H1 (cell line): ENCODE data around the gene AP2A1. TPM values are rescaled to one million over a fixed set of nuclear protein-coding genes. Genes with fewer than 3 reads are reported as not detected.

ENCODE experiments used
- CTCF ChIA-PET: fragments of 300-600 bp; sonication (Branson Sonifier 250); formaldehyde crosslinking; loops from one replicate; lab custom pipeline; 2021; ENCODE audit not compliant: partially characterized antibody; lab: Charles Lee
- POLR2A ChIA-PET: fragments of 300-600 bp; sonication (Branson Sonifier 250); formaldehyde crosslinking; loops from one replicate; lab custom pipeline; 2021; ENCODE audit warnings: inconsistent platforms; ENCODE audit not compliant: partially characterized antibody; lab: Charles Lee
- DNase-seq, 2 experiments: peaks; one replicate each; pipeline versions ENCODE4 v3.0.0 to v3.0.0-alpha.2; 2010 to 2022; ENCODE audit warnings: low spot score in 2 of 2, low read depth in 1 of 2, mixed read lengths in 1 of 2
- FAIRE-seq: peaks from 2 replicates; lab custom pipeline; 2011; peaks lifted over from hg19 to GRCh38; lab: Jason Lieb, UNC
- H2AFZ ChIP-seq: 2 replicates; pipeline ENCODE4 v1.8.1; 2012; ENCODE audit warnings: low read length, inconsistent platforms
- H2AK5ac ChIP-seq: 2 replicates; pipeline ENCODE4 v1.6.1; 2013; ENCODE audit warnings: low read depth, low read length
- H2BK120ac ChIP-seq: replicated peaks from 2 replicates; pipeline ENCODE3; 2013; ENCODE audit warnings: low read depth, low read length, inconsistent platforms
- H2BK12ac ChIP-seq: 2 replicates; pipeline ENCODE4 v1.6.1; 2013; ENCODE audit warnings: low read depth, low read length
- H2BK15ac ChIP-seq: 2 replicates; pipeline ENCODE4 v1.6.1; 2013; ENCODE audit warnings: low read length
- H2BK20ac ChIP-seq: 2 replicates; pipeline ENCODE4 v1.6.1; 2013; ENCODE audit warnings: low read length
- H2BK5ac ChIP-seq: 2 replicates; pipeline ENCODE4 v1.6.1; 2013; ENCODE audit warnings: low read depth, low read length
- H3K14ac ChIP-seq: 2 replicates; pipeline ENCODE4 v1.6.1; 2013; ENCODE audit warnings: inconsistent platforms; ENCODE audit not compliant: insufficient read length
- H3K18ac ChIP-seq: 2 replicates; pipeline ENCODE4 v1.6.1; 2013; ENCODE audit warnings: low read length; ENCODE audit errors: extremely low read depth
- H3K23ac ChIP-seq: 2 replicates; pipeline ENCODE4 v1.6.1; 2013; ENCODE audit warnings: inconsistent platforms; ENCODE audit not compliant: insufficient read length
- H3K23me2 ChIP-seq: 2 replicates; pipeline ENCODE4 v1.6.1; 2013; ENCODE audit warnings: low read depth, low read length
- H3K27ac ChIP-seq: 2 replicates; pipeline ENCODE4 v1.6.1; 2011; ENCODE audit warnings: low read depth, low read length, inconsistent platforms
- H3K27me3 ChIP-seq, 4 experiments: replicated peaks in 1 of 4; 1 replicate in 1 of 4; 2 replicates in 3 of 4; pipeline versions ENCODE4 v1.6.1 to v1.8.1; 2011 to 2013; ENCODE audit warnings: low read length in 3 of 4, mild to moderate bottlenecking in 3 of 4, inconsistent platforms in 2 of 4, mixed read lengths in 2 of 4, moderate library complexity in 1 of 4; ENCODE audit not compliant: control insufficient read depth in 3 of 4, insufficient read depth in 3 of 4; ENCODE audit errors: extremely low read depth in 1 of 4
- H3K36me3 ChIP-seq, 4 experiments: 2 replicates each; pipeline versions ENCODE4 v1.6.1 to v1.8.1; 2011 to 2013; ENCODE audit warnings: mild to moderate bottlenecking in 4 of 4, low read length in 3 of 4, moderate library complexity in 2 of 4, control low read depth in 1 of 4, inconsistent platforms in 1 of 4; ENCODE audit not compliant: insufficient read depth in 4 of 4, control insufficient read depth in 2 of 4
- H3K4ac ChIP-seq: replicated peaks from 2 replicates; pipeline ENCODE3; 2013; ENCODE audit warnings: low read length, low read depth, mixed read lengths, inconsistent platforms; ENCODE audit not compliant: insufficient read length
- H3K4me1 ChIP-seq, 4 experiments: replicated peaks in 1 of 4; 1 replicate in 1 of 4; 2 replicates in 3 of 4; pipeline versions ENCODE4 v1.6.1 to v1.8.1; 2011 to 2013; ENCODE audit warnings: low read length in 3 of 4, inconsistent platforms in 2 of 4, mixed read lengths in 1 of 4; ENCODE audit not compliant: insufficient read depth in 4 of 4, control insufficient read depth in 3 of 4
- H3K4me2 ChIP-seq, 2 experiments: 2 replicates each; pipeline versions ENCODE4 v1.6.1 to v1.8.1; 2011 to 2013; ENCODE audit warnings: low read depth in 2 of 2, low read length in 2 of 2, control low read depth in 1 of 2, inconsistent platforms in 1 of 2, mild to moderate bottlenecking in 1 of 2; ENCODE audit not compliant: insufficient read depth in 1 of 2
- H3K4me3 ChIP-seq, 4 experiments: fragments of 200-600, 300-600 bp in 1 of 4; sonication (generic), shearing (Covaris generic), sonication (Bioruptor Twin) in 1 of 4; 2 replicates each; pipeline versions ENCODE4 v1.5.1 to v1.8.1; 2011 to 2016; ENCODE audit warnings: low read length in 4 of 4, low read depth in 3 of 4, control low read depth in 2 of 4, inconsistent platforms in 2 of 4, mild to moderate bottlenecking in 2 of 4, mixed read lengths in 1 of 4, moderate library complexity in 1 of 4; ENCODE audit not compliant: insufficient read depth in 2 of 4; ENCODE audit errors: extremely low read depth in 1 of 4
- H3K56ac ChIP-seq: replicated peaks from 2 replicates; pipeline ENCODE3; 2013; ENCODE audit warnings: low read depth, mild to moderate bottlenecking, mixed read lengths, low read length, inconsistent platforms; ENCODE audit not compliant: insufficient read length
- H3K79me1 ChIP-seq: 2 replicates; pipeline ENCODE4 v1.6.1; 2013; ENCODE audit warnings: low read depth, low read length, control low read depth
- H3K79me2 ChIP-seq, 2 experiments: 2 replicates each; pipeline versions ENCODE4 v1.6.1 to v1.8.1; 2012 to 2013; ENCODE audit warnings: low read length in 2 of 2, mild to moderate bottlenecking in 2 of 2, inconsistent platforms in 1 of 2; ENCODE audit not compliant: insufficient read depth in 2 of 2, control insufficient read depth in 1 of 2
- H3K9ac ChIP-seq, 4 experiments: replicated peaks in 1 of 4; 1 replicate in 1 of 4; 2 replicates in 3 of 4; pipeline versions ENCODE4 v1.6.1 to v1.8.1; 2011 to 2013; ENCODE audit warnings: low read depth in 3 of 4, low read length in 3 of 4, control low read depth in 2 of 4, mild to moderate bottlenecking in 2 of 4, moderate library complexity in 2 of 4, inconsistent platforms in 1 of 4; ENCODE audit errors: extremely low read depth in 1 of 4
- H3K9me3 ChIP-seq, 2 experiments: 2 replicates each; pipeline versions ENCODE4 v1.6.1 to v1.8.1; 2012 to 2013; ENCODE audit warnings: mild to moderate bottlenecking in 2 of 2, moderate library complexity in 2 of 2, control low read depth in 1 of 2, inconsistent platforms in 1 of 2, low read depth in 1 of 2, low read length in 1 of 2, mixed read lengths in 1 of 2; ENCODE audit not compliant: insufficient read depth in 2 of 2
- H4K20me1 ChIP-seq, 2 experiments: replicated peaks in 1 of 2; 2 replicates each; pipeline versions ENCODE3 to v1.8.1; 2011 to 2013; ENCODE audit warnings: inconsistent platforms in 2 of 2, low read length in 2 of 2, mild to moderate bottlenecking in 1 of 2; ENCODE audit not compliant: insufficient read depth in 2 of 2, control insufficient read depth in 1 of 2
- H4K5ac ChIP-seq: 2 replicates; pipeline ENCODE4 v1.6.1; 2013; ENCODE audit warnings: low read length, low read depth, mixed read lengths, inconsistent platforms; ENCODE audit not compliant: insufficient read length
- H4K8ac ChIP-seq: 2 replicates; pipeline ENCODE4 v1.8.0; 2013; ENCODE audit warnings: mild to moderate bottlenecking, moderate library complexity, low read length, inconsistent platforms; ENCODE audit not compliant: insufficient read depth; ENCODE audit errors: extremely low read depth
- H4K91ac ChIP-seq: replicated peaks from 2 replicates; pipeline ENCODE3; 2013; ENCODE audit warnings: low read length, mixed read lengths, inconsistent platforms; ENCODE audit not compliant: insufficient read length
- BRCA1 ChIP-seq: IDR thresholded peaks from 2 replicates; pipeline ENCODE4 v1.6.1; 2012; ENCODE audit warnings: low read depth, low read length, improper control_type of control experiment
- CBX8 ChIP-seq: fragments of 300-800, 300-1000 bp; sonication (generic); IDR thresholded peaks from 2 replicates; pipeline ENCODE4 v1.7.1; 2016; ENCODE audit warnings: low read depth, low read length, borderline replicate concordance
- GABPA ChIP-seq: IDR thresholded peaks from 2 replicates; pipeline ENCODE4 v1.6.1; 2011; ENCODE audit warnings: mild to moderate bottlenecking, low read length, moderate library complexity, borderline replicate concordance; ENCODE audit not compliant: insufficient read depth
- GTF2F1 ChIP-seq: IDR thresholded peaks from 2 replicates; pipeline ENCODE4 v1.6.1; 2012; ENCODE audit warnings: low read depth, low read length, improper control_type of control experiment, borderline replicate concordance
- KDM5A ChIP-seq: fragments of 200-600 bp; IDR thresholded peaks from 2 replicates; pipeline ENCODE4 v1.7.1; 2012; ENCODE audit warnings: mild to moderate bottlenecking, low read length, inconsistent platforms, mixed read lengths
- POLR2A ChIP-seq, 2 experiments: IDR thresholded peaks; 1 replicate in 1 of 2; 2 replicates in 1 of 2; pipeline ENCODE4 v1.6.1; 2011; ENCODE audit warnings: low read depth in 2 of 2, low read length in 2 of 2, mild to moderate bottlenecking in 2 of 2; ENCODE audit errors: control extremely low read depth in 1 of 2
- RAD21 ChIP-seq, 2 experiments: IDR thresholded peaks in 1 of 2; conservative IDR thresholded peaks in 1 of 2; 2 replicates each; pipeline ENCODE4 v1.6.1; 2011; ENCODE audit warnings: low read depth in 2 of 2, low read length in 2 of 2, improper control_type of control experiment in 1 of 2, inconsistent platforms in 1 of 2, mild to moderate bottlenecking in 1 of 2, moderate library complexity in 1 of 2
- RBBP5 ChIP-seq: IDR thresholded peaks from 2 replicates; pipeline ENCODE4 v1.7.1; 2012; ENCODE audit warnings: low read depth, mild to moderate bottlenecking, inconsistent platforms, low read length, moderate library complexity, borderline replicate concordance
- YY1 ChIP-seq: IDR thresholded peaks from 2 replicates; pipeline ENCODE4 v1.6.1; 2011; ENCODE audit warnings: low read depth, mild to moderate bottlenecking, low read length
- ZNF274 ChIP-seq: IDR thresholded peaks from 2 replicates; pipeline ENCODE4 v1.7.0; 2012; ENCODE audit warnings: low read length, borderline replicate concordance; ENCODE audit errors: extremely low read depth
- WGBS, 2 experiments: shearing (Covaris generic) in 1 of 2; methylation state at CpG; one replicate each; pipeline versions ENCODE4 v1.1.6 to v1.1.7; 2013 to 2015; ENCODE audit warnings: low lambda C conversion rate in 2 of 2, mixed read lengths in 2 of 2, inconsistent platforms in 1 of 2, low coverage in 1 of 2, missing lambda C conversion rate in 1 of 2; ENCODE audit not compliant: insufficient replicate concordance in 2 of 2, insufficient coverage in 1 of 2, insufficient read length in 1 of 2; ENCODE audit errors: extremely low coverage in 1 of 2, missing lambda C conversion rate in 1 of 2; 5-methylcytosine and 5-hydroxymethylcytosine counted together
- polyA plus RNA-seq, 7 experiments: library from polyadenylated mRNA; depleted of rRNA in 3 of 7; stranded (reverse) in 5 of 7; unstranded in 2 of 7; fragments of >200 nt in 5 of 7; fragments of 200-250 nt in 2 of 7; gene quantifications; 1 replicate in 5 of 7; 2 replicates in 1 of 7; 4 replicates in 1 of 7; pipeline versions ENCODE4 v1.2.1 to v1.2.3, GENCODE V29; 2011 to 2013; ENCODE audit warnings: missing spikeins in 2 of 7, mixed read lengths in 2 of 7
- total RNA-seq: library from RNA; stranded (reverse); fragmentation: NEBNext Ultra II Directional; extraction: Animal tissue kit (Norgen Biotek cat#: 25700); gene quantifications from 2 replicates; pipeline ENCODE4 v1.2.1, GENCODE V29; 2021

AP2A1 gene
- total and polyA plus RNA-seq, 2 of the 8 experiments (the other 6 are each of a cell fraction or from before 2014, with no cell fraction given) = 105 to 106 TPM

DNA sequence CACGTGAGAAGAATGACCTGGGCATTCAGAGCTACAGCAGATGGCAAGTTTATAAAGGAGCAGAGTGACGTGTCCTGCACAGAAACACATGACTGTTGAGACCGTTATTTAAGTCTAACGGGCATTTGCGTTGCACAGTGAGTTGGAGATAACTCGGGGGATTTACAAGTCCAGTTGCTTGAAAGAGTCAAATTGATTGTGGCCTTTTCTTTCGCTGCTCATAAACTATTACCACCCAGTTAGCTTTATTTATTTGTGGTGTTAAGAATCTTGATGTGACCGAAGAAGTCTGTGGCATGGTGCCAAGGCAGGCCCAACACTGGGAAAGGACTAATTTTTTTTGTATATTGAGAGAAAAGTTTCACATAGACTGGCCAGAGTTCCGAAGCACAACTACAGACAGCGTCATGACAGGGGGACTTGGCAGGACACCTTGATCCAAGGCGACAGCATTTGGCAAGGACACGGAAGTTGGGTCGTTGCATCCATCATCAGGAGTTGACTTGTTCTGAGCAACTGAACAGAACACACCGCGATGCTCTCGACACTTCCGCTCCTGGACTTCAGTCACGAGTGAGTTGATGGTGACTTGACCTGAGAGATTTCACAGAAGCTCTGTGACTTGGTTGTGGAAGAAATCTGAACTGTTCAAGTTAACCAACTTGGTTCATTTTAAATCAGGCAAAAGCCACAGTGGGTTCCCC lies 72.2 kb downstream of the AP2A1 start:
- H3K23me2 ChIP-seq = no peaks in the 10 kb centered on the region
- H2BK12ac ChIP-seq = no peak overlapping the region
- no peaks in the 10 kb centered on the region for H3K79me2 ChIP-seq
- no peak overlapping the region for H2BK20ac ChIP-seq
- no peak overlapping the region for H2BK120ac ChIP-seq
- H3K4me2 ChIP-seq = no peak overlapping the region
- H3K14ac ChIP-seq = no peak overlapping the region
- no peak overlapping the region for H3K4me3 ChIP-seq
- no peak for DNase-seq
- no peak overlapping the region for H3K9ac ChIP-seq
- H2BK5ac ChIP-seq = no peak overlapping the region
- WGBS, 2 experiments = 93% methylated on average over 18 of the region's 18 CpGs; no CpG with 5 or more reads in 1 of the 2 experiments
- H3K56ac ChIP-seq = no peak overlapping the region
- no peaks in the 10 kb centered on the region for H3K9me3 ChIP-seq
- POLR2A ChIA-PET = interaction anchor here (0.6 to 2.3 kb wide), 9 partner anchors 11 to 189 kb away, joined by 3 to 7 read pairs (median 3); partner anchors contain the start of genes ADM5, FUZ and PTOV1
- peaks cover 4 to 27% (median 13%) of the 10 kb centered on the region in 4 experiments; a peak in 6 of 8 replicates for H3K36me3 ChIP-seq
- no peaks in the 10 kb centered on the region for H3K27me3 ChIP-seq
- no peak overlapping the region for H3K4ac ChIP-seq
- TF ChIP-seq ZNF274 (no peak), YY1 (no peak), RBBP5 (no peak), POLR2A (IDR thresholded peaks at IDR 0.05; ENCODE audit: control extremely low read depth in 1 of 2, low read depth in 2 of 2, low read length in 2 of 2) (no peak), GABPA (no peak), KDM5A (no peak), BRCA1 (no peak), CBX8 (no peak), RAD21 (IDR thresholded peaks at IDR 0.05 in 1 of 2, conservative IDR thresholded peaks at IDR 0.05 in 1 of 2; ENCODE audit: low read depth in 2 of 2, low read length in 2 of 2) (no peak), GTF2F1 (no peak)
- TF ChIP-seq, all 59 proteins: peak for 0
- no peak overlapping the region for H3K23ac ChIP-seq
- H4K8ac ChIP-seq = no peak overlapping the region
- no peak for FAIRE-seq
- peaks cover under 1% of the 10 kb centered on the region; the same call in 1 of the 2 replicates for H3K79me1 ChIP-seq
- H4K91ac ChIP-seq = no peak overlapping the region
- H2BK15ac ChIP-seq = no peak overlapping the region
- no peak overlapping the region for H3K18ac ChIP-seq
- no peaks in the 10 kb centered on the region for H3K4me1 ChIP-seq
- no peak overlapping the region for H4K5ac ChIP-seq
- H3K27ac ChIP-seq = no peak overlapping the region; the same call in 1 of the 2 replicates
- H2AK5ac ChIP-seq = no peak overlapping the region
- CTCF ChIA-PET = interaction anchor here (0.5 to 1.3 kb wide), 3 partner anchors 13 to 80 kb away, joined by 3 to 4 read pairs (median 4); no protein-coding TSS in a partner anchor
- H4K20me1 ChIP-seq = peaks cover 1 to 3% of the 10 kb centered on the region in 2 experiments
- no peak overlapping the region for H2AFZ ChIP-seq
